ENCODE results near the gene MTCP1.
A peak's percentile ranks its signal among the peaks of the same experiment; 100 is the strongest.

MTCP1 gene

GRCh38 chrX:155052738-155053498, 18.0 kb downstream of the MTCP1 start:
- no peak for DNase-seq

GRCh38 chrX:155048977-155049619, 21.8 kb downstream of the MTCP1 start:
- DNase-seq = peak; percentile 33

GRCh38 chrX:155046811-155047528, 24.0 kb downstream of the MTCP1 start:
- no peak for DNase-seq

- no peak for DNase-seq
Observed at GRCh38 chrX:155046129-155046810, 24.7 kb downstream of the MTCP1 start.

GRCh38 chrX:155035688-155036087, 35.2 kb downstream of the MTCP1 start:
- no peak for DNase-seq

- no peak for DNase-seq
Observed at GRCh38 chrX:155031657-155032056, 39.3 kb downstream of the MTCP1 start.

- no peak for DNase-seq
Observed at GRCh38 chrX:155028877-155029291, 42.1 kb downstream of the MTCP1 start.

- no peak for DNase-seq
Observed at GRCh38 chrX:155028129-155028528, 42.8 kb downstream of the MTCP1 start.

- no peak for DNase-seq
Observed at GRCh38 chrX:155027509-155028066, 43.3 kb downstream of the MTCP1 start.

- DNase-seq = peak; percentile 90
Observed at GRCh38 chrX:155026727-155027508, 44.0 kb downstream of the MTCP1 start, which contains the start of gene FUNDC2. TSS of gene FUNDC2 (plus strand) at chrX:155026844. CDS start at chrX:155026939, 95 bp downstream.

- no peak for DNase-seq
Observed at GRCh38 chrX:155026420-155026726, 44.6 kb downstream of the MTCP1 start.

GRCh38 chrX:155023907-155024833, 46.8 kb downstream of the MTCP1 start:
- no peak for DNase-seq

- DNase-seq = no peak
Observed at GRCh38 chrX:155022585-155022984, 48.4 kb downstream of the MTCP1 start, which contains the start of gene F8. TSS of gene F8 (minus strand) at chrX:155022723. CDS start at chrX:155022552, 171 bp downstream.

- no peak for DNase-seq
Observed at GRCh38 chrX:155020591-155020990, 50.3 kb downstream of the MTCP1 start.
